Measurements from ENCODE around the gene RGS7BP. TPM values are rescaled to one million over a fixed set of nuclear protein-coding genes. Genes with fewer than 3 reads are reported as not detected.

Gene RGS7BP
- polyA plus RNA-seq, 3 donors: not detected

DNA sequence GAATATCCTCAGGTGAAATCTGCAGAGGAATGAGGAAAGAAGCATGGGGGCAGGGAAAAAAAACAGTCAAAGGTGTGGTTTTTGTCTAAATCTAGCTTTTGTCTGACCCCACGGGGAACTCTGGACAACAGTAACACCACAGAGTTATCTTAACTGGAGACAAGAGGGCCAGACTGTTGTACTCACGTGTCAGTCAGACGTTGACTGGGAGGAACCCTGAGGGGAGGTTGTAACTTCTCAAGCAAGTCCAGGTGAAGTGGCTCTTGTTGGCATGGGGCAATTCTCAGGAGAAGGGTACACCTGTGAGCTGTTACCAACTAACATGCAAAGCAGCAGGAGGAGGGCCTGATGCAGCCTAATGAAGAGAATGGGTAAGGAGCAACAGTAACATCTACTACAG, 140.4 kb downstream of the RGS7BP start:
- Histone ChIP-seq H3K9ac (ENCODE audit: insufficient read depth, low read length, poor library complexity, severe bottlenecking) (no peak overlapping the region), H3K27me3 (ENCODE audit: control insufficient read depth in 2 of 2, insufficient read depth in 2 of 2, low read length in 2 of 2) (no peaks in the 10 kb centered on the region), H3K36me3 (replicated peaks in 1 of 2; ENCODE audit: control insufficient read depth in 1 of 2, insufficient read depth in 2 of 2, low read length in 2 of 2) (no peaks in the 10 kb centered on the region), H3K9me3 (replicated peaks in 1 of 2; ENCODE audit: control insufficient read depth in 1 of 2, insufficient read depth in 1 of 2, low read length in 2 of 2) (no peaks in the 10 kb centered on the region), H3K79me2 (ENCODE audit: insufficient read depth, low read length) (no peaks in the 10 kb centered on the region), H3K4me1 (ENCODE audit: control insufficient read depth in 1 of 2, insufficient read depth in 2 of 2, low read length in 2 of 2) (no peaks in the 10 kb centered on the region), H3K4me3 (replicated peaks in 1 of 3; ENCODE audit: low read depth in 2 of 3, low read length in 3 of 3) (no peak overlapping the region), H4K20me1 (ENCODE audit: insufficient read depth, low read length) (no peaks in the 10 kb centered on the region), H2AFZ (ENCODE audit: insufficient read depth, low read depth, low read length, poor library complexity, severe bottlenecking) (no peak overlapping the region), H3K4me2 (replicated peaks; ENCODE audit: extremely low read depth, low read length, poor library complexity, severe bottlenecking) (no peak overlapping the region), H3K27ac (ENCODE audit: low read depth in 1 of 2, low read length in 2 of 2) (no peak overlapping the region)
- Mint-ChIP-seq H3K4me3 (no peak overlapping the region), H3K27me3 (ENCODE audit: low read depth in 3 of 3) (peaks cover 0 to 5% (median 0%) of the 10 kb centered on the region in 3 donors), H3K4me1 (no peaks in the 10 kb centered on the region), H3K9me3 (peaks cover 0 to 10% (median 2%) of the 10 kb centered on the region in 7 donors), H3K36me3 (no peaks in the 10 kb centered on the region), H3K27ac (no peak overlapping the region)
- TF ChIP-seq, protein P1, sequence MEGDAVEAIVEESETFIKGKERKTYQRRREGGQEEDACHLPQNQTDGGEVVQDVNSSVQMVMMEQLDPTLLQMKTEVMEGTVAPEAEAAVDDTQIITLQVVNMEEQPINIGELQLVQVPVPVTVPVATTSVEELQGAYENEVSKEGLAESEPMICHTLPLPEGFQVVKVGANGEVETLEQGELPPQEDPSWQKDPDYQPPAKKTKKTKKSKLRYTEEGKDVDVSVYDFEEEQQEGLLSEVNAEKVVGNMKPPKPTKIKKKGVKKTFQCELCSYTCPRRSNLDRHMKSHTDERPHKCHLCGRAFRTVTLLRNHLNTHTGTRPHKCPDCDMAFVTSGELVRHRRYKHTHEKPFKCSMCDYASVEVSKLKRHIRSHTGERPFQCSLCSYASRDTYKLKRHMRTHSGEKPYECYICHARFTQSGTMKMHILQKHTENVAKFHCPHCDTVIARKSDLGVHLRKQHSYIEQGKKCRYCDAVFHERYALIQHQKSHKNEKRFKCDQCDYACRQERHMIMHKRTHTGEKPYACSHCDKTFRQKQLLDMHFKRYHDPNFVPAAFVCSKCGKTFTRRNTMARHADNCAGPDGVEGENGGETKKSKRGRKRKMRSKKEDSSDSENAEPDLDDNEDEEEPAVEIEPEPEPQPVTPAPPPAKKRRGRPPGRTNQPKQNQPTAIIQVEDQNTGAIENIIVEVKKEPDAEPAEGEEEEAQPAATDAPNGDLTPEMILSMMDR (IDR thresholded peaks at IDR 0.05): no peak
- WGBS (ENCODE audit: insufficient coverage): 94% methylated on average over 3 of the region's 3 CpGs
- intact Hi-C loops (cut with micrococcal nuclease): no loop called here
- no peak for DNase-seq

DNA sequence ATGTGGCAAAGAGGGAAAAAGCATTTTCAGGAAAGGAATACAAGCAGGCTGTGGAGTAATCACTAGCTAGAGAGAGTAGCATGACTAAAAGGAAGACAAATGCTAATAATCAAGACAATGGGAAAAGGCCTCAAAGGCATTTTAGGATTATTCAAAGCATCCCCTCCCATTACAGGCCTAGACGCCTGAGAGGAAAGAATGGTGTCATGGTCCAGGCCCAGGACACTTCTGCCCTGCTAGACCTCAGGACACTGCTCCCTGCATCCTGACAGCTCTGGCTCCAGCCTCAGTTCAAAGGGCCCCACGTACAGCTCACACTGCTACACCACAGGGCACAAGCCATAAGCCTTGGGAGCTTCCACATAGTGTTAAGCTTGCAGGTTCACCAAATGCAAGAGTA, 143.7 kb downstream of the RGS7BP start:
- no peak overlapping the region for H3K27ac ChIP-seq (ENCODE audit: low read depth in 1 of 2, low read length in 2 of 2)
- H3K27me3 ChIP-seq (ENCODE audit: control insufficient read depth in 2 of 2, insufficient read depth in 2 of 2, low read length in 2 of 2): no peaks in the 10 kb centered on the region
- no peaks in the 10 kb centered on the region for H3K4me1 ChIP-seq (ENCODE audit: control insufficient read depth in 1 of 2, insufficient read depth in 2 of 2, low read length in 2 of 2)
- Mint-ChIP-seq H3K9me3 (peaks cover 0 to 20% (median 8%) of the 10 kb centered on the region in 7 donors), H3K4me1 (no peaks in the 10 kb centered on the region), H3K27ac (no peak overlapping the region), H3K27me3 (ENCODE audit: low read depth in 3 of 3) (peaks cover 0 to 7% (median 0%) of the 10 kb centered on the region in 3 donors), H3K36me3 (no peaks in the 10 kb centered on the region), H3K4me3 (no peak overlapping the region)
- TF ChIP-seq, protein P1 (IDR thresholded peaks at IDR 0.05): no peak
- H3K79me2 ChIP-seq (ENCODE audit: insufficient read depth, low read length): no peaks in the 10 kb centered on the region
- no peak overlapping the region for H3K9ac ChIP-seq (ENCODE audit: insufficient read depth, low read length, poor library complexity, severe bottlenecking)
- H4K20me1 ChIP-seq (ENCODE audit: insufficient read depth, low read length): no peaks in the 10 kb centered on the region
- 93% methylated on average over 2 of the region's 2 CpGs for WGBS (ENCODE audit: insufficient coverage)
- no peak overlapping the region for H3K4me3 ChIP-seq (replicated peaks in 1 of 3; ENCODE audit: low read depth in 2 of 3, low read length in 3 of 3)
- DNase-seq: no peak
- H2AFZ ChIP-seq (ENCODE audit: insufficient read depth, low read depth, low read length, poor library complexity, severe bottlenecking): no peak overlapping the region
- no peaks in the 10 kb centered on the region for H3K36me3 ChIP-seq (replicated peaks in 1 of 2; ENCODE audit: control insufficient read depth in 1 of 2, insufficient read depth in 2 of 2, low read length in 2 of 2)
- intact Hi-C loops (cut with micrococcal nuclease): no loop called here
- no peak overlapping the region for H3K4me2 ChIP-seq (replicated peaks; ENCODE audit: extremely low read depth, low read length, poor library complexity, severe bottlenecking)
- H3K9me3 ChIP-seq (replicated peaks in 1 of 2; ENCODE audit: control insufficient read depth in 1 of 2, insufficient read depth in 1 of 2, low read length in 2 of 2): peaks cover 0 to 5% of the 10 kb centered on the region in 2 donors

Measured in CD14-positive monocyte (primary cell).